ENCODE measurements around the gene AKAIN1. TPM values are rescaled to one million over a fixed set of nuclear protein-coding genes. Genes with fewer than 3 reads are reported as not detected.

The AKAIN1 gene, protein sequence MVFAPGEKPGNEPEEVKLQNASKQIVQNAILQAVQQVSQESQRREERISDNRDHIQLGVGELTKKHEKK
- total RNA-seq (ENCODE audit: low replicate concordance), result not detected in 2 replicates

DNA sequence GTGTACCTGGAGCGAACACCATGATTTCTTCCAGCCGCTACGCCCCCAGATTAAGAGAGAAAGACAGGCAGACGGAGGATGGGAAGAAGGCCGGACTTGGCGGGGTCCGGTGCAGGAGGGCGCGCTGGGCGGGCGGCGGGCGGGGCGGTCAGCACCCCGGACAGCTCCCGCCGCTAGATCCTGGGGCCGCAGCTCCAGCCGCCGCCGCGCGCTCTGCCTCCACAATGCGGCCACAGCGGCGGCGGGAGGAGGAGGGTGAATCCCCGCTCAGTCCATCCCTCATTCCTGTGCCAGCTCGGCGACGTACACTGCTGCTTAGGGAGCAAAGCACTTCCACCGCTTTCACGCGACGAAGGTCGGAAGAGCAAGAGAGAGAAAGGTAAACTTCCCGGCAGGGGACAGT, at the start of gene AKAIN1:
Gene AKAIN1, minus strand, starts transcription at position 226 of the 403 bp plus-strand sequence. Its CDS starts 204 bp downstream, at position 22.
- TF ChIP-seq EZH2 (IDR thresholded peaks at IDR 0.05) (peak; percentile 88), EZH2phosphoT487 (IDR thresholded peaks at IDR 0.05) (no peak)
- TF ChIP-seq, protein P1, sequence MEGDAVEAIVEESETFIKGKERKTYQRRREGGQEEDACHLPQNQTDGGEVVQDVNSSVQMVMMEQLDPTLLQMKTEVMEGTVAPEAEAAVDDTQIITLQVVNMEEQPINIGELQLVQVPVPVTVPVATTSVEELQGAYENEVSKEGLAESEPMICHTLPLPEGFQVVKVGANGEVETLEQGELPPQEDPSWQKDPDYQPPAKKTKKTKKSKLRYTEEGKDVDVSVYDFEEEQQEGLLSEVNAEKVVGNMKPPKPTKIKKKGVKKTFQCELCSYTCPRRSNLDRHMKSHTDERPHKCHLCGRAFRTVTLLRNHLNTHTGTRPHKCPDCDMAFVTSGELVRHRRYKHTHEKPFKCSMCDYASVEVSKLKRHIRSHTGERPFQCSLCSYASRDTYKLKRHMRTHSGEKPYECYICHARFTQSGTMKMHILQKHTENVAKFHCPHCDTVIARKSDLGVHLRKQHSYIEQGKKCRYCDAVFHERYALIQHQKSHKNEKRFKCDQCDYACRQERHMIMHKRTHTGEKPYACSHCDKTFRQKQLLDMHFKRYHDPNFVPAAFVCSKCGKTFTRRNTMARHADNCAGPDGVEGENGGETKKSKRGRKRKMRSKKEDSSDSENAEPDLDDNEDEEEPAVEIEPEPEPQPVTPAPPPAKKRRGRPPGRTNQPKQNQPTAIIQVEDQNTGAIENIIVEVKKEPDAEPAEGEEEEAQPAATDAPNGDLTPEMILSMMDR (IDR thresholded peaks at IDR 0.05), result no peak
- peaks cover 16% of the 10 kb centered on the region for H3K4me1 ChIP-seq
- no peaks in the 10 kb centered on the region for H3K9me3 ChIP-seq (ENCODE audit: low read depth)
- Mint-ChIP-seq H3K27me3 (ENCODE audit: insufficient read depth, low read depth) (peaks cover 42% of the 10 kb centered on the region), H3K27ac (no peak within 1 kb of the TSS), H3K4me3 (peak within 1 kb of the TSS; percentile 80), H3K9me3 (peaks cover 3% of the 10 kb centered on the region), H3K36me3 (no peaks in the 10 kb centered on the region), H3K4me1 (peaks cover 13% of the 10 kb centered on the region)
- peak within 1 kb of the TSS; percentile 86 for H3K4me2 ChIP-seq
- peaks cover 99% of the 10 kb centered on the region for H3K27me3 ChIP-seq
- peak; percentile 95 for DNase-seq (ENCODE audit: low spot score)
- H2AFZ ChIP-seq (replicated peaks), result peak within 1 kb of the TSS; percentile 8
- H3K27ac ChIP-seq, result no peak within 1 kb of the TSS
- H3K4me3 ChIP-seq, result peak within 1 kb of the TSS; percentile 49
- H3K79me2 ChIP-seq (ENCODE audit: low read depth), result no peaks in the 10 kb centered on the region
- H4K20me1 ChIP-seq (ENCODE audit: low read depth), result peaks cover 37% of the 10 kb centered on the region
- H3K9ac ChIP-seq, result no peak within 1 kb of the TSS
- H3F3A ChIP-seq (ENCODE audit: low read depth), result peaks cover 14% of the 10 kb centered on the region
- H3K36me3 ChIP-seq, result no peaks in the 10 kb centered on the region

DNA sequence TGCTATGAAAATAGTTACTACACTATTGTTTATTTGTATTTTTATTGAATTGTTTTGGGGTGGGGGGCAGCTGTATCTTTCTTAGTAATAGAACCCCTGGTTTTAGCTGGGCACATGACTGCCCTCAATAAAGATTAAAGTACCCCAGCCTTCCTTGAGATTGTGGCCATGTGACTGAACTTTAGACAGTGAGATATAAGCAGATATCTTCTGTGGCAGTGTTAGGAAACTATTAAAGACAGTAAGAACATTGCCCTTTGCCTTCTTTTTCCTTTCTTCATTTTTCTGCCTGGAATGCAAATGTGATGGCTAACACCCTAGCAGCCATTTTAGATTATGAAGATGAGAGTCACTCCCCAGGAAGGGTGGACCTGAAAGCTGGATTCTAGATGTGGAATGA, 47.9 kb upstream of the AKAIN1 start:
- Histone ChIP-seq H3K4me3 (no peak overlapping the region), H2AFZ (replicated peaks) (no peak overlapping the region), H3F3A (ENCODE audit: low read depth) (no peaks in the 10 kb centered on the region), H3K27me3 (no peaks in the 10 kb centered on the region), H4K20me1 (ENCODE audit: low read depth) (peaks cover 3% of the 10 kb centered on the region), H3K36me3 (no peaks in the 10 kb centered on the region), H3K79me2 (ENCODE audit: low read depth) (peaks cover 6% of the 10 kb centered on the region), H3K4me2 (no peak overlapping the region), H3K9ac (no peak overlapping the region), H3K4me1 (peaks cover 2% of the 10 kb centered on the region), H3K9me3 (ENCODE audit: low read depth) (no peaks in the 10 kb centered on the region), H3K27ac (no peak overlapping the region)
- Mint-ChIP-seq H3K9me3 (no peaks in the 10 kb centered on the region), H3K27me3 (ENCODE audit: insufficient read depth, low read depth) (no peaks in the 10 kb centered on the region), H3K36me3 (peaks cover 19% of the 10 kb centered on the region), H3K27ac (no peak overlapping the region), H3K4me3 (no peak overlapping the region), H3K4me1 (peaks cover 8% of the 10 kb centered on the region)
- TF ChIP-seq EZH2 (IDR thresholded peaks at IDR 0.05) (no peak), EZH2phosphoT487 (IDR thresholded peaks at IDR 0.05) (no peak)
- TF ChIP-seq, protein P1 (IDR thresholded peaks at IDR 0.05), result no peak
- no peak for DNase-seq (ENCODE audit: low spot score)

DNA sequence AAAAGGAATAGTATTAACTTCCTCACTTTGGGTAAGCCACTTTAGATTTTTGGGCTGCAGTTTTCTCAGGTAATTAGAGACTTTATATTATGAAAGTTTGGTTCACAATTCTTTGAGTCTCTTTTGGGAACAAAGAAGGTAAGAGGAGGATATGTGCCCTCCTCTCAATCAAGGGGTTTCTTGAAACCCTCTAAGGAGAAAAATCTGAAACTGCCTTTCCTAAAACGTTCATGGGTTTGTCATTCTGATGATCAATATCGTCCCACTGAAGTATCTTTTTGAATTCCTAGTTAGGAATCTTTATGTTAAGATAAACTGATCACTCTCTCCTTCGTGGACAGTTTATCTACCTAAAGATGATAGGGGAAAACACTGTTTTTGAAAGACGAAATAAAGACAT, 42.4 kb upstream of the AKAIN1 start:
- peaks cover 21% of the 10 kb centered on the region for H3K4me1 Mint-ChIP-seq

More for the DNA sequence above, 42.4 kb upstream of the AKAIN1 start:
- Histone ChIP-seq H3K9ac (peak overlapping the region; percentile 25), H3K4me3 (peak overlapping the region; percentile 71), H3K4me1 (peaks cover 24% of the 10 kb centered on the region), H3K27ac (no peak overlapping the region), H3K79me2 (ENCODE audit: low read depth) (peaks cover 20% of the 10 kb centered on the region), H3K27me3 (peaks cover 25% of the 10 kb centered on the region), H4K20me1 (ENCODE audit: low read depth) (peaks cover 10% of the 10 kb centered on the region), H3K36me3 (no peaks in the 10 kb centered on the region), H3F3A (ENCODE audit: low read depth) (peaks cover 19% of the 10 kb centered on the region), H2AFZ (replicated peaks) (no peak overlapping the region), H3K9me3 (ENCODE audit: low read depth) (no peaks in the 10 kb centered on the region), H3K4me2 (peak overlapping the region; percentile 93)
- TF ChIP-seq, protein P1 (IDR thresholded peaks at IDR 0.05), result no peak
- no peak for TF ChIP-seq EZH2 (IDR thresholded peaks at IDR 0.05)
- Mint-ChIP-seq H3K9me3 (no peaks in the 10 kb centered on the region), H3K27me3 (ENCODE audit: insufficient read depth, low read depth) (peaks cover 2% of the 10 kb centered on the region), H3K27ac (no peak overlapping the region), H3K36me3 (peaks cover 21% of the 10 kb centered on the region), H3K4me3 (peak overlapping the region; percentile 98)
- DNase-seq (ENCODE audit: low spot score), result no peak

Data from neural progenitor cell (in vitro differentiated cells).